Occipital lobe (tissue), 2 donors: ENCODE data around the gene RORC. TPM values are rescaled to one million over a fixed set of nuclear protein-coding genes. Genes with fewer than 3 reads are reported as not detected.

Experiments
- DNase-seq: peaks from one replicate; lab custom pipeline; 2025; lab: John Stamatoyannopoulos, UW
- total RNA-seq: library from RNA; depleted of rRNA; stranded (reverse); fragments of >200 nt; gene quantifications from one replicate; pipeline ENCODE4 v1.2.3, GENCODE V29; 2014

Gene RORC
- total RNA-seq, 1 donor from 2014 or later: 0.16 TPM

DNA sequence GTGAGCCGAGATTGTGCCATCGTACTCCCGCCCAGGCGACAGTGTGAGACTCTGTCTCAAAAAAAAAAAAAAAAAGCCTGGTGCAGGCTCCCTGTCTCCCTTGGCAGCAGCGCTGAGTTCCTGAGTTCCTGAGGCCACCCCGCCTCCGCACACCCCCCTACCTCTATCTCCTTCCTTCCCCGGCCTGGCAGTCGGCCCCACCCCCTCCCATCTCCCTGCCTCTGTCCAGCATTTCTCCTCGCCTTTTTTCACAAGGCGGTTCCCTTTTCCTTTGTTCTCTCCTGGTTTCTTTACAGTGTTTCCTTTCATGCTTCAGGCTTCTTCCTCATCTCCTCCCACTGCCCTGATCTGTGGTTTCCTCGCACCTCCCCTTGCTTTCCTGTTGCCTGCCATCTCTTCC, 2.7 kb downstream of the RORC start:
- no peak for DNase-seq

DNA sequence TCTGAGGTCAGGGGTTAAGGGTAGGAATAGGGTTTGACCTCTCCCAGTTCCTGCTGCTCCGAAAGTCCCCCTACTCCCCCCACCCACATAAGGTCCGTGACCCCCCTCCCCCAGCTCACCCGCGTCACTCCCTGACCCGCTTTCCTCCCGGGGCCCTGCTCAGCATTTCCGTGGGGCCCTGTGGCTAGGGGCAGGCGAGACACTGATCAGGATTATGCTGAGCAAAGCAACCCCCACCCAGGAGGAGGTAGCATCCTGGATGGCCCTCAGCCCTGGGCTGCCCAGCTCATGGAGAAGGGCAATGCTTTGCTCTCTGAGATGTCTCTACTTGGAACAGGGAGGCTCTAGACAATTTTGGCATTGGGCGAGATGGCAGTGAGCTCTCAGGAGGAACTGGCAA, 3.7 kb downstream of the RORC start:
- no peak for DNase-seq

DNA sequence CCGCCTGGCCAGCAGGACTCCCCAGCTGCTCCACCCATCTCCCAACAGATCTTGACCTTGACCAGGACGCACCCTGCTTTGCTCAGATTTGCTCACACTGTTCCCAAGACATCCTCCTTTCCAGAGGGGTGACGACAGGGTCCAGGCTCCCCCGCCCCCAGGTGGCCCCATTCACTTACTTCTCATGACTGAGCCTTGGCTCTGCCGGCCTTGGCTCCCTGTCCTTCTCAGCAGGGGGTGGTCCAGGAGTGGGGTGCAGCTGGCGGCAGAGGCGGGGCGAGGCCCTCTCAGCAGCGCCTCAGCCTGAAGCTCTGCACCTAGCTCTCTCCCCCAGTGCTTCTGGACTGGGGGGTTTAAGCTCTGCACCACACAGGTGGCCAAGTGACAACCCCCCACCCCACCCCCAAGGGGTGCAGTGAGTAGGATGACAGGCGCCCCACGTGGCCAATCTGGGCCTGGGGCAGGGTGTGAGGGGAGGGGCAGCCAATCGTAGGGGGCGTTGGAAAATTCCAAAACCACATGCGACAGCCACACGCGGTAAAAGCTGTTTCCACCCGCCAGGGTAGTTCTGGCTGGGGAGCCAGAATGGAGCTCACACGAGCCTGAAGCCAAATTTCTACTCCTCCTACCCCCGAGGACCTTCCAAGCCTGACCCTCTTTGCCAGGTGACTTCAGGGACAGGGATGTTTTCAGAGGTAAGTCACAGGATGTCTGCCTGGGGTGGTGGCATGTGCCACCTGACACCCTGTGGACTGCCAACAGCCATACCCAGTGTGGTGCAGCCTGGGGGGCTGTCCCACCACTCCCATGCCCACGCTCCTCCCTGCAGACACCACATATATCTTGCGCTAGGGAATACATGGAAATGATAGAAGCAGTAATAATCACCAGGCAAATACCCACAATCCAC, 5.6 kb downstream of the RORC start:
- DNase-seq: no peak

DNA sequence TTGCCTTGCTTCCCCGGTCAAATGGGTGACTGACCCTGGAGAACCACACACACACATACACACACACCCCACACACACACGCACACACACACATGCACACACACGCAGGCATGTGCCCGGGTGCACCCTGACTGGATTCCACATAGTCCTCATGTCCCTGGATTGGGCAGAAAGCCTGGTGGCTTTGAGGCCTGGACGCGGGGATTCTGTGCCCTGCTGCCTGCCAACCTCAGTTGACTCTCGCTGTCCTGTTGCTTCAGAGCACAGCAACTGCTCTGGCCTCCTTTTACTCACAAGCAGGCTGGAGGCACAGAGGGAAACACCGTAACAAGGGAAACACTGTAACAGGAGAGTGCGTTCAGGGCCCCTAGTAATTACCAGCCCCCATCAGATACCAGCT, 6.4 kb downstream of the RORC start:
- DNase-seq: no peak

DNA sequence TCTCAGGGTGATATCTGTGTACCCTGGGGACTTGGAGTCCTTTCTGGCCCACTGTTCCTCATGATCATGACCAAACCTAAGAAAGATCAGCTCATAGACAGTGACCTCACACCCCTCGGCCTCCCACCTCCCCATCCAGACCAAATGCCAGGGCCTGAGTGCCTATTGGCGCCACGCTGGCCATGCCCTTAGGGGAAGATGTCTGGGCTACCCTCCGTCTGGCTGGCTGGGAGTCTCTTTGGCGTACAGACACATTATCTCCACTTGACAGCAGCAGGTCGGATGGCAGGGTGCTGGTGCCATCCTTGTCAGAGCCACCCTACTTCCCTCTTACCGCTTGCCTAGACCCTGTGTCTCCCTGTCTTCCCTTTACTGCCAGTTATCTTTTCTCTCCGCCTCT, 8.4 kb downstream of the RORC start:
- DNase-seq: no peak

DNA sequence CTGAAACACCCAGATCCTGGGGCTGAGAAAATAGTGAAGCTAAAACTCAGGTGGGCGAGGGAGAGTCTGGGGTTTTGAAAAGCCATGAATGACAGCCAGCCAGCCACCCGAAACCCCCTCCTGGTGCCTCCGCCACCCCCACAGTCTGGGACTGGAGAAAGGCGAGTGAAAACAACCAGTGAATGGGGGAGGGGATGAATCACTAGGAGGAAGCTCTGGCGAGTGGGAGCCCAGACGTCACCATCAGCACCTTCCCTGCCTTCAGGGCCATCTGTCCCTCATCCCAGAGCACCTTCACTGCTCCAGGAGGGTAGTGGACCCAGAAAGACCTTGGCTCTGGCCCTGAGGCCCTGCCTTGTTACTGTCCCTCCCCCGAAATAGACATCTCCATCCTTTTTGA, 9.2 kb downstream of the RORC start:
- DNase-seq: no peak

DNA sequence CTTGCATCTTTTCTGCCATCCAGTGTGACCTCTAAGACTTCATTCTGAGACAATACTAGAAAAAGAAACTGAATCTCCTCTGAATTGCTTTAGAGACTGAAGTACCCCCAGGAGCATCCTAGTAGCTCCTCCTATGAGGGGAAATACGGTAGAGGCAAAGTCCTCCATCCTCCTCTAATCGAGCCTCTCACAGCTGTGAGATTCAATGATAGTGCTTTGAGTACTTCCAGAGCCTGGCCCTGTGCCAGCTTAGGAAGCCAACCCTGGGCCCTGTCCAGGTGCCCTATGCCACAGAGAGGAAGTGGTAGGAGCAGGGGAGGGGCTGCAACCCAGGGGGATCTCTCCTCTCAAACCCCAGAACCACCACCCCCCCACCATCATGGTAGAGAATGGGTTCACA, 10.7 kb downstream of the RORC start:
- DNase-seq: no peak

DNA sequence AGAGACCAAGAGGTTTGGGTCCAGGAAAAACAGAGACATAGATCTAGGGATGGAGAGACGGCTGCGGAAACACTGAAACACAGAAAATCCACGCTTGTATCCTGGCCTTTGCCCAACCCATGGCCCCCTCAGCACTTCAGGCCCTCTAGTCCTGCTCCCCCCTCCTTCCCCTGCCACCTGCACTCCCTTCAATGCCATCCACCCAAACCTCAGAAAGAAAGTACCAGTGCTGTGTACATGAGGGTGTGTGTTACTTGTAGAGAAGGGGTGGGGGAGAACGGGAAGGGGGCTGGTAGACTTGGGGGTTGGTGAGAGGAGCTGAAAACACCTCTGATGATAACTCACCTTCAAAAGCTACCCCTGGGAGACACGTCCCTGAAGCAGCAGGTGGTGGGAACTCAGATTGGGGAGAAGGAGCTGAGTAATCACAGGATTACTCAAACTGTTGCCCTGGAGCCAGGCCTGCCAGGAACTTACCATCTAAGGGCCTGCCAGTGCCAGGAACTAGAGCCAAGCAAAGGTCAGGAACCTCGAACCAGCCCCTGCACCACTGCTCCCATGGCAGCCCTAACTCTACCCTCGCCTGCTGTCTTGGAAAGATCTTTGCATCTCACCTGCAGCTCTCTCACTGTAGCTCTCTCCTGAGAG, 11.5 kb downstream of the RORC start:
- no peak for DNase-seq

DNA sequence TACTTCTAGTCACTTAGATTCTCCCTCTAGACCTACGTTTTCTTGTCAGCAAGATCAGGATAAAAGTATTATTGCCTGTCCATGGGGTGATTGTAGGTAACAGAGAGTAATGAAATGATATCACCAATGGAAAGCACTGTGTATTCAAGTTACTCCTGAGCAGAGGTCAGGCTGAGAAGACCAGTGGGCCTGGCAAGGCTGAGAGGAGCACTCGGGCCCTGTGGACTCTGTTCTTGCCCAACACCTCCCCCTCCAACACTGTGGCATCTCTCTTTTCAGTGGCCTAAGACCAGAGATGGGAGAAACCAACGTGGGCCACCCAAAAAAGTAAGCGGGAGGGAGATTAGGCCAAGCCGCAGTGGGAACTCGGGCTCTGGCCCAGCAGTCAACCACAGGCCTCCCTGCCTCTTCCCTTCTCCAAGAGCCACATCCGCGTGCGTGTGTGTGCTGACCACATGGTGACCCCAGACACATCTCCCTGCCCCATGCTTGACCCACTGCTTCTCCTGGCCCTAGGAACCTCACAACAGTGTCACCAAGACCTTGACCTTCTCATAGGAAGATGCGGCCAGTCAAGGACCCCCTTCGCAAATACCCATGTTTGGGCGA, 12.3 kb downstream of the RORC start:
- DNase-seq: no peak

DNA sequence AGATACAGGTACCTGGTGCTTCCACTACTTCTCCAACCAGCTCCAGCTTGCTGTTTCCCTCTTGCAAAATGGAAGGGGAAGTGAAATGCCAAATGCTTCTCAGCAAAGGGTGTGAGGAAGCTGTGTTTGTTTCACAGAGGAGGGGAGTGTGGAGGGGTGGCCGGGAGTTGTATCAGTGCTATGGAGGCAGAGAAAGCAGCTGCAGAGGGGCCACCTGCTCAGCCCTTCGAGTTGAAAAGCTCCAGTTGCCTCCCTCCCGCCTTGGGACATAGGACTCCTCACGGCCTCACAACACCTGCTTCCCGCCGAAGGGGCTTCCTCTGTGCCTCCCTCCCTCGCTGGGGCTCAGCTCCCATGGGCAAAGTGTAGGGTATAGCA, 14.3 kb downstream of the RORC start:
- DNase-seq: no peak

DNA sequence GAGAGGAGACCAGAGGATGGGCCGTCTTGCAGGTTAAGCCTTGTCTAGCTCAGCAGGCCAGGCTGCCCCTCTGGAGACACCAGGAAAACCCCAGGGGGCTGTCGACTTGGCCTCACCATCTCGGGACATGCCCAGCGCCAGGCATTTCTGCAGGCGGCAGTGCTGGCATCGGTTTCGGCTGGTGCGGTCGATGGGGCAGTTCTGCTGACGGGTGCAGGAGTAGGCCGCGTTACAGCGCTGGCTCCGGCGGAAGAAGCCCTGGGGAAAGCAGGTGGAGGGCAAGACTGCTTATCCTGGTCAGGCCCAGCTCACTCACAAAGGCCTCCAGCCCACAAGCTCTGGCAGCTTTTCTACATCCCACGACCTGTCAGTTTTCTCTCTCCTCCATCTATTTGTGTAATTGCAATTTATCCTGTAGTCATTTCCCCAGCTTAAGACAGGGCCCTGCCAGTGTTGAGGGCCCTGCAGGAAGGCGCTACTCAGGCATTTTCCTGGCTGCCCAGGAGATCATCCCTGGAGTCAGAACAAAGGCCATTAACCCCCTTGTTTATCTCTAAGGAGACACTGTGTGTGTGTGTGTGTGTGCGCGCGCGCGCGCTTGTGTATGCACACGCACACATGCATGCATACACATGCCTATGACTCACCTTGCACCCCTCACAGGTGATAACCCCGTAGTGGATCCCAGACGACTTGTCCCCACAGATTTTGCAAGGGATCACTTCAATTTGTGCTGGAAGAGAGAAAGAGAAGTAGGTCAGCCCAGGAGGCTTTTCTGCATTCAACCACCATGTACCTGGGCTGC, 14.9 kb downstream of the RORC start:
- DNase-seq: no peak

DNA sequence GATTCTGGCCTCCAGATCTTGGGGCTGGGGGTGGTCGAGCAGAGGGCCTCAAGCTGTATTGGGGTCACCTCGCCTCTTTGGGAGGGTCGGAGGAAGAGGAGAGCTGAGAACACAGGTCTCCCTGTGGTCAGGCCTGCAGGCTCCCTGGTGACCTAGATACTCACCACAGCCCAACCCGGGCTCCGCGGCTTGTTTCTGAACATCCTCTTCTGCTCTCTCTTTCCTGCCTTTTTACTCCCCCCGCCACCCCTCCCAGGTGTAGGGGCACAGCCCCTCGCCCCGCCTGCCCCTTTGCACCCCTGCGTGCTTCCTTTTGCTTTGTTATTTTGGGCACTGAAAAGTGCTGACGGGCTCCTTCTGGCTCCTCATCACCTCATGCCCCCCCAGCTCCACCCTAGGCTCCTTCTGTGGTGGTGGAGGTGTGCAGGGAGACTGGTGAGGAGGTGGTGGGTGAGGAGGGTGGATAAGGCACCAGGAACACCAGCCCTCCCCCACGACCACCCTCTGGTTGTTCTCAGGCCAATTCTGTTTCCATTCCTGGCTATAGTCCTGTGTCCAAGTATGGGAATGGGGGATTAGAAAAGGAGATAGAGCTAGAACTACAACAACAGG, 15.8 kb downstream of the RORC start:
- DNase-seq: no peak

DNA sequence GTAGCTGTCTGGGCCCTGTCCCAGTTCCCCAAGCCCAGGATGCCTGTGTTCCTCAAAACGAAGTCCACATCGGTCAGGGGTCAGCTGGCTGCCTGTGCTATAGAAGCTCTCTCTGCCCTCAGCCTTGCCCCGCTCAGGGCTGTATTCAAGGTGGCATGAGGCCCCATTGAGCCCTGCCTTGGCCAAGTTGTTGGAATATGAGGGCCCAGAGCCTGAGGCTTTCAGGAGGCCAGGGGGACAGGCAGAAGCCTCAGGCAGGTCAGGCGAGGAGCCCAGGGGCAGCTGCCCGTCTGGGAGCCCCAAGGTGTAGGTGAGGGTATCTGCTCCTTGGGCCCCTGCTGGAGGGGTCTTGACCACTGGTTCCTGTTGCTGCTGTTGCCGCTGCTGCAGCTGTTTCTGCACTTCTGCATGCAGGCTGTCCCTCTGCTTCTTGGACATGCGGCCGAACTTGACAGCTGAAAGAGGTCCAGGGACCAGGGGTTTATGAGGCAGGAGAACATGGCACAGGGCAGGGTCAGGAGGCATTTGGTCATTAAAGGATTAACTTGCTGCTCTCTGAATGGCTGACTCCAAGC, 16.5 kb downstream of the RORC start:
- no peak for DNase-seq

DNA sequence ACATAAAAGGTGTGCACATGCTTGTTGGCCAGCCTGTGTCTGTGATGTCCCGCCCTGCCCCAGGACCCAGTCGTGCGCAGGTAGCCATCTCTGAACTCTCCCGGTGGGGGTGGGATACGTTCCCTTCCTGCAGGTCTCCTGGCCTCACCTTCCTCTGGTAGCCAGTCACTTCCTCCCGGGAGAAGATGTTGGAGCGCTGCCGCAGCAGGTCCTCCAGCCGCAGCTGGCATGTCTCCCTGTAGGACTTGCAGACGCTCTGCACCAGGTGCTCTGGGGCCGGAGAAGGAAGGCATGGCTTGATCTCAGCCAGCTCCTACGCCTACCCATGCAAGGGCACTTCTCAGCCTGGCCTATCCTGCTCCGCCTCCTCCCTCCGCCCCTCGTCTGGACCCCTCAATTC, 17.2 kb downstream of the RORC start:
- no peak for DNase-seq

DNA sequence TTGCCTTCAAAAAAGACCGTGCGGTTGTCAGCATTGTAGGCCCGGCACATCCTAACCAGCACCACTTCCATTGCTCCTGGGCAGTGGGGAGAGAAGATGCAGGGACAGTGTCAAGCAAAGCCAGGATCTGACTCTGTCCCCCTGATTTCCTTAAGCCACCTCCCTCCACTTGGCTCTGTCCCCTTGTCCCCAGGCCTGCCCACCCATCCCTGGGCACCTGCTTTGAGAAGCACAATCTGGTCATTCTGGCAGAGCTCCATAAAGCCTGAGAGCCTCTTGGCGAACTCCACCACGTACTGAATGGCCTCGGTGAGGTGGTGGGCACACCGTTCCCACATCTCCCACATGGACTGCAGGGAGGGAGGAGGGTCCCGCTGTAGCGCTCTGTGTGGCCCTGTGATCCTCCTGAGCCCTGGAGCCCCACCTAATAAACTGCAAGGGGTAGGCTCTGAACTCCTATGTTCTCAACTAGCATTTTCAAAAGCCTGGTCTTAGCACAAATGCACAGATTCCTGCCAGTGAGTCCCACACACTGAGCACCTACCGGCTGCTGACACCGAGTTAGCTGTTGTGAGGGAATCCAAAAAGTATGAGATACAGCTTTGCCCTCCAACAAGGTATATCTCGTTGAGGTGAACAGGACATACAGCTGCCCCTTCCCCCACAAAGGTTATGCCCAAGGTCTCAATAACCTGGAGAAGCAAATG, 18.2 kb downstream of the RORC start:
- DNase-seq: no peak

DNA sequence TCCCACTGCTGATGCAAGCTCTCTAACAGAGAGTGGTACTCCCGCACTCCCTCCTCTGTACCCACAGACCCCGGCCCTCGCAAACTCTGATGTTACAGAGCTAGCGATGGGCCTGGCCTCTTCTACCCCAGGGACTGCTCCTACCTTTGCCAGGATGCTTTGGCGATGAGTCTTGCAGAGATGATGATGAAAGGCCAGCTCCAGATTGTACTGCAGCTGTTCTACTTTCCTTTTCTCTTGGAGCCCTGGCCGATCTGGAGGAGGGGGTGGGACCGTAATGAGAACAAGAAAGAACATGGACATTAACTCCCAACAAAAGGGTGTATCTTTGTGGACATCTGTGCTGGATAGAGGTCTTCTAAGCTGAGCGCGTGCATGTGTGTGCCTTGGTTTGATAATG, 20.4 kb downstream of the RORC start:
- DNase-seq: no peak

DNA sequence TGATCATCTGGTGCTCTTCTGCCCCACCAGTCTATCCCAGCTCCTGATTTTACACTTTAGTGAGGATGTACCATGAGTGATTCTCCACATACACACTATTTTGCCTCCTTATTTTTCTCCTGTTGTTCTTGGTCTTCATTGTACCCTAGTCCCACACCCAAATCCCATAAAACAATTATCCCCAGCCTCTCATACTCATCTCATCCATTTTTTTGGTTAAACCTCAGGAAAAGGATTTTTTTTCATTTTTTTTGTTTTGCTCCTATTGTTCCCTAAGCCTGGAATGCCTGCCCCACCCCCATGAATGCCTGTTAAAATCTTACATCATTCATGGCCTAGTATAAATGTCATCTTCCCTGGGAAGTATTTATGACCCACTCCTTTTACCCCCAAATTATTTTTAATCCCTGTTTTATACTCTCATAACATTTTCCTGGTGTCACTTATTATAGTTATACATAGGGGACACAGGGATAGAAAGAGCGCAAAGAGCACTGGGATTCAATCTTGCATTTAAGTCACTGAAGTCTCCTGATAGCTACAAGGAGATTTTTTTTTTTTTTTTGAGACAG, 21.5 kb downstream of the RORC start:
- DNase-seq: no peak

DNA sequence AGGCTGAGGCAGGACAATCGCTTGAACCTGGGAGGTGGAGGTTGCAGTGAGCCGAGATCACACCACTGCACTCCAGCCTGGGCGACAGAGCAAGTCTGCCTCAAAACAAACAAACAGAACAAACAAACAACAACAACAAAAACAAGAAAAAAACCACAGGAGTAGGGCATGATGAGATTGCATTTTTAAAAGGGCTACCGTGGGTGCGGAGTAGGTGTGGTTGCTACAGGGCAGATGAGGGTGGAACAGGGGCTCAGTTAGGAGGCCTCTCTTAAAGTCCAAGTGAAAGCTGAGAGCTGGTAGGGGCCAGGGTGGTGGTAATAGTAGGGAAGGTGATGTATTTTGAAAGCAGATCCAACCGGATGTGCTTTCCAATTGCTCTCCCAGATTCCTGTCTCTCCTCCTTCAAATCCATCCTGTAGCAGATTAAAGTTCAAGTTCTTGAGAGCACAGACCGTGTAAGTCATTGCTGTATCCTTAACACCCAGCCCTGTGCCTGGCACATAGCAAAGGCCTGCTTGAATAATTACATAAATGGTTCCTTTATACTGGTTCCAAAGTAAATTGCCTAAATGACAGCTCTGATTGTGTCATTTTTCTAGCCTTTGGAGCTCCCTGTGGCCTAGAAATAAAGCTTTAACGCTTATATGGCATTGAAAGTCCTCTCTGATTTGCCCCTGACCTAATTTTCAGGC, 22.2 kb downstream of the RORC start:
- DNase-seq: no peak

DNA sequence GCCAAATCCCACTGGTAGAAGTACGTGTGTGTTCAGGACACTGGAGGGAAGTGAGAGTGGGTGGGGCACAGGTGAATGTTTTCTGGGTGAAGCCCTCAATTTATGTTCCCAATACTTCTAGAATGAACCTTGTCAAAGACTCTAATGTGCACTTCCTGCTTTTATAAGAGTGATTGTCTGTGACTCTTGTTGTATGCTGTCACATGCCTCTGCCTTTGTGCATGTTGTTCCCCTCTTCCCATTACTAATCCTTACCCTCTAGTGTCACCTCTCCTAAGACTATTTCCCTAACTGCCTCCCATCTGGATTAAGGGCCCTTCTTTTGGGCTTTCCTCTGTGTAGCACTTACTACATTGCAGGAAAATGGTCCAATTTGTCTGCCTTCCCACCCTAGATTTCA, 23.8 kb downstream of the RORC start:
- DNase-seq: no peak

DNA sequence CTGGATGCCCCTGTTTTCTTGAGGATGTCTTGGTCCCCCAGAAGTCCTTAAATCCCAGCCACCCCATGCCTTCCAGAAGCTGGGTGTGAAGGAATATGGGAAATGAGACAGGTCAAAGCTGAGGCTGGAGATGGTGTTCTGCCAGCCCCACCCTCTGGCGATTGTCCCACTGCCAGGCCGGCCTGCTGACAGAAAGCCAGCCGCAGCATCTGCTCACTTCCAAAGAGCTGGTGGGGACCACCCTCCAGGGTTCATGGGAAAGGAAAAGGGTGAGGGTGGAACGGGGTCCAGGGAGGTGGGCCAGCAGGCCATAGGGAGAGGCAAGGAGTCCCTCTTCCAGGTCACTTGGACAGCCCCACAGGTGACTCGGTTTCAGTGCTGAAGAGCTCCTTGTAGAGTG, 24.5 kb downstream of the RORC start:
- no peak for DNase-seq
